CD4-positive, alpha-beta T cell (primary cell): ENCODE data around the gene ULK2. TPM values are rescaled to one million over a fixed set of nuclear protein-coding genes. Genes with fewer than 3 reads are reported as not detected.

Source experiments
- ATAC-seq: fragments of 200-7000 bp; cut with Tn5 transposase; one replicate; pipeline ENCODE4 v1.10.0; 2022; ENCODE audit warnings: mild to moderate bottlenecking; ENCODE audit not compliant: poor library complexity
- CTCF ChIA-PET: fragments of 350-600 bp; sonication (Branson Sonifier 250); formaldehyde crosslinking; loops from one replicate; lab custom pipeline; 2021; ENCODE audit warnings: antibody characterized with exemption, inconsistent platforms; lab: Charles Lee
- POLR2A ChIA-PET: fragments of 350-600 bp; sonication (Branson Sonifier 250); formaldehyde crosslinking; loops from one replicate; lab custom pipeline; 2021; ENCODE audit warnings: antibody characterized with exemption, inconsistent platforms; lab: Charles Lee
- DNase-seq, 14 experiments: peaks; one replicate each; pipeline ENCODE4 v3.0.0-alpha.2; 2013 to 2020; ENCODE audit warnings: mixed read lengths in 2 of 14
- H3K27ac ChIP-seq, 2 donors: one replicate each; pipeline versions ENCODE4 v1.5.1 to v1.7.0; 2013; ENCODE audit warnings: low read length in 2 of 2, low read depth in 1 of 2, mild to moderate bottlenecking in 1 of 2
- H3K27me3 ChIP-seq, 2 experiments: 1 replicate in 1 of 2; 2 replicates in 1 of 2; pipeline versions ENCODE4 v1.6.1 to v1.7.0; 2013; ENCODE audit warnings: low read length in 2 of 2, control low read depth in 1 of 2, mild to moderate bottlenecking in 1 of 2, moderate library complexity in 1 of 2; ENCODE audit not compliant: insufficient read depth in 2 of 2, control insufficient read depth in 1 of 2
- H3K36me3 ChIP-seq: one replicate; pipeline ENCODE4 v1.6.1; 2013; ENCODE audit warnings: low read length, control low read depth; ENCODE audit not compliant: insufficient read depth
- H3K4me1 ChIP-seq: one replicate; pipeline ENCODE4 v1.6.1; 2013; ENCODE audit warnings: low read length, control low read depth; ENCODE audit not compliant: insufficient read depth
- H3K4me3 ChIP-seq: one replicate; pipeline ENCODE4 v1.5.1; 2013; ENCODE audit warnings: mild to moderate bottlenecking, low read length, moderate library complexity
- H3K9me3 ChIP-seq, 2 experiments: 1 replicate in 1 of 2; 2 replicates in 1 of 2; pipeline versions ENCODE4 v1.6.1 to v1.7.0; 2013; ENCODE audit warnings: low read length in 2 of 2, mild to moderate bottlenecking in 2 of 2, control low read depth in 1 of 2, moderate library complexity in 1 of 2; ENCODE audit not compliant: control insufficient read depth in 1 of 2, insufficient read depth in 1 of 2
- H3K27ac Mint-ChIP-seq: one replicate; pipeline ENCODE4 v1.8.0; 2020; ENCODE audit warnings: mixed read lengths
- H3K27me3 Mint-ChIP-seq: one replicate; pipeline ENCODE4 v1.8.0; 2021; ENCODE audit warnings: mixed read lengths
- H3K36me3 Mint-ChIP-seq: one replicate; pipeline ENCODE4 v1.8.0; 2021; ENCODE audit warnings: low read depth, mixed read lengths
- H3K4me1 Mint-ChIP-seq: one replicate; pipeline ENCODE4 v1.8.0; 2021; ENCODE audit warnings: low read depth, mixed read lengths
- H3K4me3 Mint-ChIP-seq: one replicate; pipeline ENCODE4 v1.8.0; 2020; ENCODE audit warnings: mild to moderate bottlenecking, mixed read lengths
- H3K9me3 Mint-ChIP-seq: one replicate; pipeline ENCODE4 v1.8.0; 2020; ENCODE audit warnings: mixed read lengths
- intact Hi-C, 2 experiments: fragments of 100-400 bp; cut with DNase I in 1 of 2; cut with micrococcal nuclease in 1 of 2; formaldehyde crosslinking; loops; one replicate each; pipeline versions ENCODE4 v1.15.1 to v1.9.0; 2023 to 2025; cut with DNase I, micrococcal nuclease
- total RNA-seq, 174 experiments: library from RNA in 2 of 174; stranded (reverse) in 2 of 174; gene quantifications; one replicate each; pipeline ENCODE4 v1.2.3 and lab custom pipeline; 2021 to 2026
- TF ChIP-seq, protein P1 (sequence below): fragments of 200-600 bp; IDR thresholded peaks from one replicate; pipeline ENCODE4 v1.8.0; 2022; ENCODE audit warnings: antibody characterized with exemption, mild to moderate bottlenecking

ULK2 gene
- total RNA-seq, 2 experiments from 2014 or later = 17.1 to 18.3 TPM

GRCh38 chr17:19873346-19873745 is 5.6 kb upstream of the ULK2 start:
- ChIA-PET POLR2A (no interaction called here), CTCF (no interaction called here)
- H3K36me3 Mint-ChIP-seq = no peaks in the 10 kb centered on the region
- H3K27ac Mint-ChIP-seq = peak overlapping the region; percentile 46
- TF ChIP-seq, protein P1, sequence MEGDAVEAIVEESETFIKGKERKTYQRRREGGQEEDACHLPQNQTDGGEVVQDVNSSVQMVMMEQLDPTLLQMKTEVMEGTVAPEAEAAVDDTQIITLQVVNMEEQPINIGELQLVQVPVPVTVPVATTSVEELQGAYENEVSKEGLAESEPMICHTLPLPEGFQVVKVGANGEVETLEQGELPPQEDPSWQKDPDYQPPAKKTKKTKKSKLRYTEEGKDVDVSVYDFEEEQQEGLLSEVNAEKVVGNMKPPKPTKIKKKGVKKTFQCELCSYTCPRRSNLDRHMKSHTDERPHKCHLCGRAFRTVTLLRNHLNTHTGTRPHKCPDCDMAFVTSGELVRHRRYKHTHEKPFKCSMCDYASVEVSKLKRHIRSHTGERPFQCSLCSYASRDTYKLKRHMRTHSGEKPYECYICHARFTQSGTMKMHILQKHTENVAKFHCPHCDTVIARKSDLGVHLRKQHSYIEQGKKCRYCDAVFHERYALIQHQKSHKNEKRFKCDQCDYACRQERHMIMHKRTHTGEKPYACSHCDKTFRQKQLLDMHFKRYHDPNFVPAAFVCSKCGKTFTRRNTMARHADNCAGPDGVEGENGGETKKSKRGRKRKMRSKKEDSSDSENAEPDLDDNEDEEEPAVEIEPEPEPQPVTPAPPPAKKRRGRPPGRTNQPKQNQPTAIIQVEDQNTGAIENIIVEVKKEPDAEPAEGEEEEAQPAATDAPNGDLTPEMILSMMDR = no peak
- H3K4me1 ChIP-seq = peaks cover 44% of the 10 kb centered on the region
- no peak overlapping the region for H3K27ac ChIP-seq
- DNase-seq (no peak), ATAC-seq (no peak)
- H3K4me3 Mint-ChIP-seq = no peak overlapping the region
- H3K27me3 Mint-ChIP-seq = no peaks in the 10 kb centered on the region
- no peaks in the 10 kb centered on the region for H3K27me3 ChIP-seq
- no peaks in the 10 kb centered on the region for H3K9me3 ChIP-seq
- no peak overlapping the region for H3K4me3 ChIP-seq
- intact Hi-C loops = no loop called here
- no peaks in the 10 kb centered on the region for H3K36me3 ChIP-seq
- H3K4me1 Mint-ChIP-seq = peaks cover 75% of the 10 kb centered on the region
- H3K9me3 Mint-ChIP-seq = no peaks in the 10 kb centered on the region

DNA sequence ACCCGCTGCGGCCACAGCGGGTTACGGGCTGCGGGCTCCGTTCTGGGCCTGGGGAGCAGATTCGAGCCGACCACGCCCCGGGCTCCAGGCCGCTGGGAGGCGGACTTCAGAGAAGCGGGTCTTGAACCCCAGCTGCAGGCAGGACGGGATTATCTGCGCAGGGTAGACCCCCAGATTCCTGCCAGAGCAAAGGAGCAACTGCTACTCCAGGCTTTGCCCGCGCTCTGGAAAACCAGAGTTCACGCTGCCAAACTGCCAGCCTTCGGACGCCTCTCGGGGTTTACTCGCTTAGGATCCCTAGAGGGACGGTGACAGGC is 301 bp upstream of the ULK2 start:
- Histone ChIP-seq H3K27ac (peak overlapping the region in 1 of 2 donors; percentile 13), H3K4me3 (peak overlapping the region; percentile 32), H3K4me1 (peaks cover 31% of the 10 kb centered on the region), H3K36me3 (no peaks in the 10 kb centered on the region), H3K9me3 (no peaks in the 10 kb centered on the region), H3K27me3 (no peaks in the 10 kb centered on the region)
- POLR2A ChIA-PET = interaction anchor here (0.6 to 2.4 kb wide), 7 partner anchors 8 to 110 kb away, joined by 3 to 33 read pairs (median 4); partner anchors contain the start of gene AKAP10
- CTCF ChIA-PET = interaction anchor here (1.0 kb wide), 1 partner anchor 9 kb away, joined by 3 read pairs; no protein-coding TSS in a partner anchor
- ATAC-seq (no peak), DNase-seq (peak in 1 of 14 experiments; percentile 8)
- Mint-ChIP-seq H3K27ac (peak overlapping the region; percentile 82), H3K4me1 (peaks cover 54% of the 10 kb centered on the region), H3K27me3 (no peaks in the 10 kb centered on the region), H3K36me3 (peaks cover 6% of the 10 kb centered on the region), H3K4me3 (peak overlapping the region; percentile 83), H3K9me3 (no peaks in the 10 kb centered on the region)
- TF ChIP-seq, protein P1 = no peak
- intact Hi-C loops = loop anchor here (5.0 to 10.0 kb wide), 4 partner anchors 34 to 109 kb away; partner anchors contain the start of gene AKAP10 (in 1 of the 2)

- Histone ChIP-seq H3K4me1 (peaks cover 31% of the 10 kb centered on the region), H3K4me3 (peak overlapping the region; percentile 66), H3K9me3 (no peaks in the 10 kb centered on the region), H3K27me3 (no peaks in the 10 kb centered on the region), H3K36me3 (no peaks in the 10 kb centered on the region), H3K27ac (peak overlapping the region in 1 of 2 donors; percentile 41)
- Mint-ChIP-seq H3K4me1 (peaks cover 51% of the 10 kb centered on the region), H3K27ac (peak overlapping the region; percentile 82), H3K4me3 (peak overlapping the region; percentile 89), H3K27me3 (no peaks in the 10 kb centered on the region), H3K9me3 (no peaks in the 10 kb centered on the region), H3K36me3 (peaks cover 13% of the 10 kb centered on the region)
- TF ChIP-seq, protein P1 = no peak
- POLR2A ChIA-PET = interaction anchor here (0.8 to 2.4 kb wide), 9 partner anchors 8 to 111 kb away, joined by 3 to 33 read pairs (median 4); partner anchors contain the start of gene AKAP10
- DNase-seq (peak; percentile 23 to 76 (median 44)), ATAC-seq (peak; percentile 43)
- intact Hi-C loops = loop anchor here (5.0 to 10.0 kb wide), 4 partner anchors 35 to 110 kb away; partner anchors contain the start of gene AKAP10 (in 1 of the 2)
- CTCF ChIA-PET = interaction anchor here (1.0 kb wide), 1 partner anchor 10 kb away, joined by 3 read pairs; no protein-coding TSS in a partner anchor
Measured at GRCh38 chr17:19867079-19867328, 732 bp downstream of the ULK2 start.
